Endothelial cell of hepatic sinusoid (primary cell): ENCODE results near the gene AKAP11.

ENCODE experiments used
- in situ Hi-C: cut with HindIII; loops from 2 replicates; pipeline ENCODE4 v1.10.0; 2017; ENCODE audit warnings: low sequenced_read_pairs

Gene AKAP11

GRCh38 chr13:42271337-42272114 lies 426 bp upstream of the AKAP11 start:
- in situ Hi-C loops, result no loop called here

GRCh38 chr13:42272804-42273175 lies 838 bp downstream of the AKAP11 start:
- in situ Hi-C loops, result no loop called here

DNA sequence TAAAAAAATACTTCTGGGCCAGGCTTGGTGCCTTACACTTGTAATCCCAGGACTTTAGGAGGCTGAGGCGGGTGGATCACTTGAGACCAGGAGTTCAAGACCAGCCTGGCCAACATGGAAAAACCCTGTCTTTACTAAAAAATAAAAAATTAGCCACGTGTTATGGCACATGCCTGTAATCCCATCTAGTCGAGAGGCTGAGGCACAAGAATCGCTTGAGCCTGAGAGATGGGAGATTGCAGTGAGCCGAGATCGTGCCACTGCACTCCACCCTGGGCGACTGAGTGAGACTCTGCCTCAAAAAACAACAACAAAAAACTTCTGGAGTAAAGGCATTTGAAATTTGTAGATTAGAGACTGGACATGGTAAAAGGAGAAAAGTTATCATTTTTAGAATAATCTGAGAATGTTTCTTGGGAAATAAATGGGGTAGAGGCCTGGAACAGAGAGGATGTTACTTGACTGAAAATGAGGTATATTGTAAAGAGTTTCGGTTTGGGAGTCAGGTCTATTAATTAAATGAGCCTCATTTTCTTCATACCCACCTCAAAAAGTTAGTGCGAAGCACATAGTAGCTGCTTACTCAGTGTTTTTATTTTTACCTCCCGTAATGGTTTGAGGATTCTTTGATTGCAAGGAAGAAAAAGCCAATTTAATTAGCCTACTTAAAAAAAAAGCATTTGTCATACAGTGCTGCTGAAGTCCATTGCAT lies 2.6 kb downstream of the AKAP11 start:
- in situ Hi-C loops, result no loop called here

DNA sequence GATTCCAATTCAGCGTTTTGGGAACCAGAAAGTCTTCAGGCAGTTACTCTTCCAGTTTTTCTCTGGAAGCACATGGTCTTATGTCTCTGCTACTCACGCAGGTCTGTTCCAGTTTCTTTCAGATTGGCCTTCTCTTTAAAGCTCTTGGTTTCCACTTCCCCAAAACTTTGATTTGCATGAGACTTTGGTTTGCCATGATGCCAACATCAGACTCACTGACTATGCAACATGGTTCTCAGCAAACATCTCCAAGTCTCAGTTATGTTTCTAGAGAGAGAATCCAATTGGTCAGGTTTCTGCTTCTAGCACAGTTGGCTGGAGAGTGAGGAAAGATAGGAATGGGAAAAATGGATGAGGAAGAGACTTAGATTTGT lies 3.1 kb downstream of the AKAP11 start:
- in situ Hi-C loops, result no loop called here

GRCh38 chr13:42275506-42275905 lies 3.6 kb downstream of the AKAP11 start:
- in situ Hi-C loops, result no loop called here

DNA sequence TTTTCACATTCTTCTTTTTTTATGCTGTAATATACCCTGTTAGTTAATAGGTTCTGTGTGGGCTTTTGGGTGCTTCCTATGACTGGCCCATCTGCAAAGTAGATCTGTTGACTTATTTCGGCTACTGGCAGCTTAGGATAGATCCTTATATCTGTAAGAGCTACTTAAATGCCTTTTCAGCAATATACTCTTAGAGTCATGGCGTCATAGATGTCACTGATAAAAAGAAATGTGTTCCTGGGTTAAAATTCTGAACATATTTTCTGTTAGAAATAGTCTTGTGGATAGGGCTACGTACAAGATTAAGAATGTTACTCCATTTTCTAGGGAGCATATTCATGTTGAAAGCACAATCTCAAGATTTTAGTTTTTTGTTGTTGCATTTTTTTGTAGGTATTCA lies 4.7 kb downstream of the AKAP11 start:
- in situ Hi-C loops, result no loop called here

GRCh38 chr13:42277618-42278276 lies 5.8 kb downstream of the AKAP11 start:
- in situ Hi-C loops, result no loop called here

GRCh38 chr13:42279080-42279479 lies 7.1 kb downstream of the AKAP11 start:
- in situ Hi-C loops, result no loop called here

DNA sequence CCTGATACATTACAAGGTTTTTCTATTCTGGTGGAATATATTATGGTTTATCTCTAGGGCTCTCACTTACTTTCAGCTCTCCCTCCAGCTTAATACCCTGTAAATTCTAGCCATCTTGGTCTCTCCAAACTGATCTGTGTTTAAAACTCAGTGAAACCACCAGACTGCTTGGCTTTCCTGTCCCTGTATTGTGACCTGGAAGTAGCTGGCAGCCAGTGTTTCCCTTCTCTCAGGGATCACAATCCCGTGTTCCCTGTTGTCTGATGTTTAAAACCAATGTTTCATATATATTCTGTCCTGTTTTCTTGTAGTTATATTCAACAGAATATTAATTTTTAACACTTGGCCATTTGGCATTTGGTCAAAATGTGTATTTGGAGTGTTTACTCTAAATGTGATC lies 8.0 kb downstream of the AKAP11 start:
- in situ Hi-C loops, result no loop called here

DNA sequence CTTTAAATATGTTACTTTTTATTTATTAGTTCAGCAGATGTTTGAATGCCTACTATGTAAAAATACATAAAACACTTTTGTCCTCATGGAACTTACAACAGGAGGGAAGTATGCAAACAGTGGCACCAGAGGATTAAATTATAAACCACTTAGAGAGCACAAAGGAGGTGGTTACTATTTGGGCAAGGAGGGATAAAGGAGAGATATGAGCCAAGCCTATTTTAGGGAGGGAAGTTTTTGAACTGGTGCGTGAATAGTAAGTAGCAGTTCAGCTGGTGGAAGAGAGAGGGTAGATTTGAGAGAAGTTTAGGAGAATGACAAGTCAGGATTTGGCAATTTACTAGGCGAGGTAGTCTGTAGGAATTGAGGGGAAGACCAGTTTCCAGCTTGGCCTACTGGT lies 8.6 kb downstream of the AKAP11 start:
- in situ Hi-C loops, result no loop called here

DNA sequence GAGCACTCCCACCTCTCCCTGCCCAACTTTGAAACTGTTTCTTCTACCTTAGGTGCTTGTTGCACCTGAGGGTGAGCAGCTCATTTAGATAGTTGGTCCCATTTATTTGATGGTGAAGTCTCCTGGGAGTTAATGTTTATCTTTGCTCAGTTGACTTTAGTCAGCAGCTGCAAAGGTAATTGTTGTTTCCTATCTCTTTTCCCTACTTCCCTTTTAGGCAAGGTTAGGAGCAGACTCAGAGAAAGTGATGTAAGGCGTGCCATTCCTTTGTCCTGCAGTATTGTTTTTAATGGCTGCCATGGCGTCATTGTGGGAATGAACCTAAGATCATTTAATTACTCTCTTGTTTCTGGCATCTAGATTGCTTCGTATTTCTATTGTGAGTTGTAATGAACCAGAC lies 11.6 kb downstream of the AKAP11 start:
- in situ Hi-C loops, result no loop called here

- in situ Hi-C loops, result no loop called here
These were observed 12.1 kb downstream of the AKAP11 start for GRCh38 chr13:42284068-42284467.

DNA sequence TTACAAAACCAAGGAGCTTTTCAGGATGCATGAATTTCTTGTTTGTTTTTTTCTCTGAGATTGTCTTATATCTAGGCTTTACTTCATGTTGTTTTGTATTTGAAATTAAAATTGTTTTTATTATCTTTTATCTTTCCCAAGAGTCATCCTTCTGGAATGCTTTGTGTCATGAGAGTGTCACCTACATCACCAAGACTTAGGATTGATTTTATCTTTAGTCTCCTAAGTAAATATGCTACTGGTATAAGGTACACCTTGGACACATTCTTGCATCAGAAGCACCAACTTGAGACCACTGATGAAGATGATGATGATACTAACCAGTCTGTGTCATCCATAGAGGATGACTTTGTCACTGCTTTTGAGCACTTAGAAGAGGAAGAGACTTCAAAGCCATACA lies 26.4 kb downstream of the AKAP11 start:
- in situ Hi-C loops, result no loop called here

DNA sequence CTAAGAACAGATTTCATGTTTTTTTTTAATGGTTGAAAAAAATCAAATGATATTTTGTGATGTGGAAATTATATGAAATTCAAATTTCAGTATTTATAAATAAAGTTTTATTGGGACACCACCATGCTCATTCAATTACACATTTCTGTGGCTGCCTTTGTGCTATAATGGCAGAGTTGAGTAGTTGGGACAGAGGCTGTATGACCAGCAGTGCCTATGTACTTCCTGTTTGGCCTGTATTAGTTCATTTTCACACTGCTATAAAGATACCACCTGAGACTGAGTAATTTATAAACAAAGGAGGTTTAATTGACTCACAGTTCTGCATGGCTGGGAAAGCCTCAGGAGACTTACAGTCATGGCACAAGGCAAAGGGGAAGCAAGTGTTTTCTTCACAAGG lies 33.6 kb downstream of the AKAP11 start:
- in situ Hi-C loops, result no loop called here

DNA sequence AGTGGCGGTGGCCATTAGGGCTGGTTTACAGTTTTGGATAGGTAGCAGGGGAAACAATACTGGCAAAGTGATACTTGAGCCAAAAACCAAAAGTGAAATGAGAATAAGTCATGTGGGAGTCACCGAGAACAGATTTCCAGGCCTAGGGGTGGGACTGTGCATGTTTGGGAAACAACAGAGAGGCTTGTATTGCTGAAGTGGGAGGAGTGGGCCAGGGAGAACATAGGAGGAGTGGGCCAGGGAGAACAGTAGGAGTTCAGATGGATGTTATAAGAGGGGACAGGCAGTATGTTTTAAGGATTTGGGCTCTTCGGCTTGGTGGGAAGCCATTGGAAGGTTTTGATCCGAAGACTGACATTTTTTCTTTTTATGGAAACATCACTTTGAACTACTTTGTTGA lies 35.5 kb downstream of the AKAP11 start:
- in situ Hi-C loops, result no loop called here

DNA sequence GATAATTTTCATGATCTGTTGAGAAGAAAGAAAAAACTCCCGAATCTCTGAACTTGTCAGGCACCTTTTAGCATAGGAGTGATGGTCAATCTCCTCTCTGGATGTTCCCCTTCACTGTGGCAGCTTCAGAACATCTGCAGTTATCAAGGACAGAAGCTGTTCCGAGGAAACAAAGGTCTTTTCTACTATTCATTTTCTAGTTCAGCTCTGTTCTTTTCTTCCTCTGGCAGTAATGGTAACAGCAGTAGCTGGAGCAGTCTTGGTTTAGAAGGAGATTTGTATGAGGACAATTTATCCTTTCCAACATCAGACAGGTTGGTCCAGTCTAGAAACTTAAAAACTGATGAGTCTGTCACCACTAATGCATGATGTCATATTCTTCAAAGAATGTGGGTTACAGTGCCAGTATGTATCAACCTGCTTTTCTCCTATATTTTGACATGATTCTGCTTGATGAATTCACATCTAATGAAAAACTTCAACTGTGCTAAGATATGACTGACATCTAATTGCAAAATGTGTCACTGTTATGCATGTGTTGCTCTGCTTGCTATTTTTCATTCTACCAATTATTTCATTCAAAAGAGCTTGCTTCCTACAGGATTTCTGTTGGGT lies 41.0 kb downstream of the AKAP11 start:
- in situ Hi-C loops, result no loop called here

DNA sequence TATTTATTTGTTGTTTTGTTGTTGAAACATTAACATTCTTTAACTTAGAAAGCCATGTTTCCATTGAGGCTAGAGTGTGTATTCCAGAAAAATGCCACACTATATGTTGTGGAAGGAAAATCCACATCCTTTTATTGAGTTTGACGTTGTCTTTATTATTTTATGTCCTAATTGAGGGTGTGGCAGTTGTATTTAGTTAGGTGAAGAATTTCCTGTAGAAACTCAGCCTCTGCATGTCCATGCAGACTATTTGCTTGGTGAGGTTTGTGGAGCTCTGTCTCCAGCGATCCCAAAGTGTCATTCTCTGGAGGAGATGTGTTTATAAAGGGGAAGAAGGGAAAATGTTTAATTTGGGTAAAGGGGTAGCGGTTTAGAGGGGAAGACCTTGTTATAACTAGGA lies 46.6 kb downstream of the AKAP11 start:
- in situ Hi-C loops, result no loop called here

DNA sequence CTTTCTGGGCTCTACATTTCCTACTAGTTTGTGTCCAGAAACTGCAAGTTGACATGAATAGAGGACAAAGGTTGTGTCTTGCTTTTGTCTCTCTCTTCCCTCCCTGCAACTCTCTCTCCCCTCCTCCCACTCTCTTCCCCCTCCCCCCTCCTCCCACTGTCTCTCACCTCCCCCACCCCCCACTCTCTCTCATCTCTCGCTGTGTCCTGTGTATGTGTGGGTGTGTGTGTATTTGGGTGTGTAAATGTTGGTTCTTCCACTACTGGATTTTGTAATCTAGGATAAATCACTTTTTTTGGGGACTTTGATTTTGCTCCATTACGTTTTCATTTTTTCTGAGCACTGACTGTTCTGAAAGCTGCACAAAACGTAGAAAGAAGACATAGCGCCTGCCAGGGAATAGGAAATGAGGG lies 48.4 kb downstream of the AKAP11 start:
- in situ Hi-C loops, result no loop called here

DNA sequence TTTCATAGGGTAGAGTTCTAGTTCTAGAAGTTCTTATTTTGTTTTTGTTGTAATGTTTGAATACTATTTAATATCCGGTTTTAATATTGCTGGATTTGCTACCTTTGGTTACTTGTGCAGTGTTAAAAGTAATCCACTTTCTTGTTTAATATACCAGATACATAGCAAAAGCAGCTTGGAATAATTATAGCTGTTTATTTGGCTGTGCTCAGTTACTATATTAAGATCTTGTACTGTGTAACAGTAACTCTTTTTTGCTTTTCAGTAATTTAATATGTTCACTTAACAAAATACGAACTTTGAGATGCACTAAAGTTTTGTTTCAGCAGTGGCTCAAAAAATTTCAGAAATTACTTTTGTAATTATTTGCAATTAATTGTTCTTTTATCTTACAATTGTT lies 50.9 kb downstream of the AKAP11 start:
- in situ Hi-C loops, result no loop called here

- in situ Hi-C loops, result no loop called here
These were observed 52.8 kb downstream of the AKAP11 start for GRCh38 chr13:42324704-42325103.

DNA sequence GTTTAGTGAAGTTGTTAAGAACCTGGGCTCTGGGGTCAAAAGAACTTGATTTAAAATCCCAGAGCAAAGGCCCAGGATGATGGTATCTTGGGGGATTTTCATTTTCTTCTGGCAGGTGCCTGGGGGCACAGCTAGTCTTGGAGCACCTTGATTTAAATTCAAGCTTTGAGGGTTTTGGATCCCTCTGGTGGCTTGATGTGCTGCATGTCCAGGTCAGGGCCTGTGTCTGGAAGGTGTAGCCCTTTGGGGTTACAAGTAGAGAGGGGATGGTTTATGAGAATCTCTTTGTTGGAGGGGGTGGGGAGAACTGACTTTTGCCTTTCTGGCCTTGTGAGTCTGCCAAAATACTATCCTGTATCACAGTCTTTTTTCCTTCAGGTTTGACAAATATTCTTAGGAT lies 55.8 kb downstream of the AKAP11 start:
- in situ Hi-C loops, result no loop called here

DNA sequence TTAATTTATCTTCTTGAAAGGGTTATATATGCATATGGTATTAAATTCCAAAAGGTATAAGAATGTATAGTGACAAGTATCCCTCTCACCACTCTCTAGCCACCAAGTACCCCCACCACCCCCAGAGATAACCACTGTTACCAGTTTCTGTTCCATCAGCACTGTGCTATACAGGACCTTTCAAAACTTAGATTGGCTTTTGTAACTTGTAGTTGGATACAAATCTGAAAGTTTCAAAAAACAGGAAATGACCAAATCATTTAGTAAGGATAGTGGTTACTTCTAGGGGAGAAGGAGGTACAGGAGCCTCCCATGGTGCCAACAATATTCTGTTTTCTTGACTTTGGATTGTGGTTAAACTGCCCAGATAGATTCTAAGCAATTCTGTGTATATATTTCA lies 56.7 kb downstream of the AKAP11 start:
- in situ Hi-C loops, result no loop called here
